A673 (cell line): ENCODE measurements around the gene ACSM4. TPM values are rescaled to one million over a fixed set of nuclear protein-coding genes. Genes with fewer than 3 reads are reported as not detected.

Experiments used
- BruUV-seq: library from RNA; stranded (reverse); fragments of 400-500 nt; replicated peaks from 2 replicates; lab custom pipeline; 2021; lab: Mats Ljungman, UMichigan
- CTCF ChIA-PET: fragments of 300-600 bp; sonication (Branson Sonifier 250); formaldehyde crosslinking; loops from one replicate; lab custom pipeline; 2022; ENCODE audit warnings: antibody characterized with exemption; lab: Charles Lee
- POLR2A ChIA-PET: fragments of 300-600 bp; sonication (Branson Sonifier 250); formaldehyde crosslinking; loops from one replicate; lab custom pipeline; 2022; ENCODE audit warnings: antibody characterized with exemption; ENCODE audit not compliant: low non-redundant PET; lab: Charles Lee
- DNase-seq: peaks from one replicate; pipeline ENCODE4 v3.0.0-alpha.2; 2015; ENCODE audit warnings: low spot score
- H3K27ac ChIP-seq: fragments of 200-600 bp; sonication (generic); 2 replicates; pipeline ENCODE4 v1.5.1; 2016; ENCODE audit warnings: mixed run types, low read depth, mild to moderate bottlenecking, mixed read lengths, antibody characterized with exemption, low read length; ENCODE audit not compliant: poor library complexity, severe bottlenecking
- H3K27me3 ChIP-seq: fragments of 200-600 bp; sonication (generic); replicated peaks from 2 replicates; pipeline ENCODE4 v1.6.1; 2017; ENCODE audit warnings: mixed run types, low read depth, mild to moderate bottlenecking, mixed read lengths, antibody characterized with exemption, low read length; ENCODE audit not compliant: insufficient read depth, poor library complexity
- H3K36me3 ChIP-seq: fragments of 200-600 bp; sonication (generic); 2 replicates; pipeline ENCODE4 v1.6.1; 2016; ENCODE audit warnings: mixed run types, mild to moderate bottlenecking, mixed read lengths, antibody characterized with exemption, low read length; ENCODE audit not compliant: insufficient read depth, poor library complexity, severe bottlenecking
- H3K4me1 ChIP-seq: fragments of 200-600 bp; sonication (generic); 2 replicates; pipeline ENCODE4 v1.6.1; 2017; ENCODE audit warnings: mixed run types, mild to moderate bottlenecking, mixed read lengths, antibody characterized with exemption, low read length; ENCODE audit not compliant: insufficient read depth, poor library complexity, severe bottlenecking
- H3K4me3 ChIP-seq: fragments of 200-600 bp; sonication (generic); 2 replicates; pipeline ENCODE4 v1.5.1; 2016; ENCODE audit warnings: low read depth, mixed run types, mild to moderate bottlenecking, mixed read lengths, low read length; ENCODE audit not compliant: poor library complexity, severe bottlenecking
- H3K9me3 ChIP-seq: fragments of 200-600 bp; sonication (generic); 2 replicates; pipeline ENCODE4 v1.6.1; 2016; ENCODE audit warnings: mixed run types, low read depth, mild to moderate bottlenecking, mixed read lengths, antibody characterized with exemption, low read length; ENCODE audit not compliant: poor library complexity, severe bottlenecking
- EZH2 ChIP-seq: fragments of 200-600 bp; sonication (generic); IDR thresholded peaks from 2 replicates; pipeline ENCODE4 v1.6.1; 2017; ENCODE audit warnings: borderline replicate concordance, low read depth, mild to moderate bottlenecking, mixed read lengths, antibody characterized with exemption, low read length; ENCODE audit not compliant: poor library complexity, severe bottlenecking
- intact Hi-C: fragments of 100-400 bp; cut with micrococcal nuclease; formaldehyde crosslinking; loops from one replicate; pipeline ENCODE4 v1.10.0; 2022; ENCODE audit not compliant: unreplicated experiment
- total RNA-seq: library from RNA; stranded (reverse); gene quantifications from 2 replicates; pipeline ENCODE4 v1.2.3, GENCODE V29; 2021
- TF ChIP-seq, protein P1 (sequence below): fragments of 300-800, 200-600 bp; sonication (generic); conservative IDR thresholded peaks from 2 replicates; pipeline ENCODE4 v1.5.1; 2017; ENCODE audit warnings: low read depth, mild to moderate bottlenecking, antibody characterized with exemption, low read length, moderate library complexity, mixed read lengths

Gene ACSM4
- total RNA-seq, 1 experiment from 2014 or later: not detected

DNA sequence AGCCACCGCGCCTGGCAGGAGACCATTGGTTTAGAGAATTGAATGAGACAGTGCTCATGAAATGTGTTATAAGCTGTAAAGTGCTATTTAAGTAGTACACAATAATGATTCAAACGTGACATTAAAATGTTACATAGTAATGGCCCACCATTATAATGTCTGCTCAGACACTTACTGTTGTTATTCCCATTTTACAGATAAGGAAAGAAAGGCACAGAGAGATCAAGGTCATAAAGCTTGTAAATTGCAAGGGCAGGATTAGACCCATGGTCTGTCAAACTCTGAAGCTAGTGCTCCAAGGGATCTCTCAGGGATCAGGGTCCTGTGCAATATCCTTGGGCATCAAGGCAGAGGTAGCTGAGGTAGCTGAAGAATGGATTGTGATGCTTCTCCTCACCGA lies 6.2 kb downstream of the ACSM4 start:
- Histone ChIP-seq H3K9me3 (no peaks in the 10 kb centered on the region), H3K27ac (no peak overlapping the region), H3K4me1 (no peaks in the 10 kb centered on the region), H3K27me3 (no peaks in the 10 kb centered on the region), H3K36me3 (no peaks in the 10 kb centered on the region), H3K4me3 (no peak overlapping the region)
- intact Hi-C loops: no loop called here
- no peak for DNase-seq
- no TSS peak for BruUV-seq
- ChIA-PET CTCF (no interaction called here), POLR2A (no interaction called here)
- TF ChIP-seq EZH2: no peak
- TF ChIP-seq, protein P1, sequence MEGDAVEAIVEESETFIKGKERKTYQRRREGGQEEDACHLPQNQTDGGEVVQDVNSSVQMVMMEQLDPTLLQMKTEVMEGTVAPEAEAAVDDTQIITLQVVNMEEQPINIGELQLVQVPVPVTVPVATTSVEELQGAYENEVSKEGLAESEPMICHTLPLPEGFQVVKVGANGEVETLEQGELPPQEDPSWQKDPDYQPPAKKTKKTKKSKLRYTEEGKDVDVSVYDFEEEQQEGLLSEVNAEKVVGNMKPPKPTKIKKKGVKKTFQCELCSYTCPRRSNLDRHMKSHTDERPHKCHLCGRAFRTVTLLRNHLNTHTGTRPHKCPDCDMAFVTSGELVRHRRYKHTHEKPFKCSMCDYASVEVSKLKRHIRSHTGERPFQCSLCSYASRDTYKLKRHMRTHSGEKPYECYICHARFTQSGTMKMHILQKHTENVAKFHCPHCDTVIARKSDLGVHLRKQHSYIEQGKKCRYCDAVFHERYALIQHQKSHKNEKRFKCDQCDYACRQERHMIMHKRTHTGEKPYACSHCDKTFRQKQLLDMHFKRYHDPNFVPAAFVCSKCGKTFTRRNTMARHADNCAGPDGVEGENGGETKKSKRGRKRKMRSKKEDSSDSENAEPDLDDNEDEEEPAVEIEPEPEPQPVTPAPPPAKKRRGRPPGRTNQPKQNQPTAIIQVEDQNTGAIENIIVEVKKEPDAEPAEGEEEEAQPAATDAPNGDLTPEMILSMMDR: no peak

DNA sequence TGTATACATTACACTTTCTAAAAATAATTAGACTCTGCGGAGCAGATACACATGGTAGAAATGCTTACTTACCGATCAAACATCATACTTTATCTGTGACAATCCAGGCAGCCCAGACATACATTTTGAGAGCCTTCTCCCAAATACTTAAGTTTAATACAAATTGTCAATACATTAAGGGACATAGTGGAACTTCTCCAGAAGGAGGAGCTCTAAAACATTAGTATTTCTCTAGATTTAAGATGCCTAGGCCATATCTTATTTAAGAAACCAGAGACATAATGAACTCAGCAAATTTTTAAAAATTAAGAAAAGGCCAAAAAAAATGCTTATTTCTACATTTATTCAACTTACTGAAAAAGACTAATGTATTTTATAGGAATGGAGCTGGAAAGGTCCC lies 16.1 kb downstream of the ACSM4 start:
- no TSS peak for BruUV-seq

GRCh38 chr12:7321624-7322023 lies 17.8 kb downstream of the ACSM4 start:
- intact Hi-C loops: no loop called here
- no peaks in the 10 kb centered on the region for H3K4me1 ChIP-seq
- no peak overlapping the region for H3K4me3 ChIP-seq
- no peak overlapping the region for H3K27ac ChIP-seq
- no peaks in the 10 kb centered on the region for H3K36me3 ChIP-seq
- no peak for TF ChIP-seq EZH2
- TF ChIP-seq, protein P1: no peak
- BruUV-seq: no TSS peak
- ChIA-PET CTCF (no interaction called here), POLR2A (no interaction called here)
- no peaks in the 10 kb centered on the region for H3K9me3 ChIP-seq
- peaks cover 4% of the 10 kb centered on the region for H3K27me3 ChIP-seq
- DNase-seq: no peak

More for the DNA sequence above, 16.1 kb downstream of the ACSM4 start:
- H3K4me3 ChIP-seq: no peak overlapping the region
- TF ChIP-seq, protein P1: peak; percentile 43; the same call in 1 of the 2 replicates
- no peak for TF ChIP-seq EZH2
- H3K4me1 ChIP-seq: no peaks in the 10 kb centered on the region
- H3K27me3 ChIP-seq: no peaks in the 10 kb centered on the region
- CTCF ChIA-PET: no interaction called here
- POLR2A ChIA-PET: no interaction called here
- no peaks in the 10 kb centered on the region for H3K36me3 ChIP-seq
- intact Hi-C loops: no loop called here
- H3K9me3 ChIP-seq: no peaks in the 10 kb centered on the region
- no peak overlapping the region for H3K27ac ChIP-seq
- peak; percentile 12 for DNase-seq
